NCI-H1048 (cell line): ENCODE data around the gene CST8.

Experiments used
- DNase-seq: peaks from one replicate; lab custom pipeline; 2025; lab: John Stamatoyannopoulos, UW

The CST8 gene

GRCh38 chr20:23524146-23524545, 33.2 kb downstream of the CST8 start:
- no peak for DNase-seq

GRCh38 chr20:23526850-23527249, 35.9 kb downstream of the CST8 start:
- DNase-seq: no peak

- no peak for DNase-seq
Observed at GRCh38 chr20:23528867-23529431, 38.0 kb downstream of the CST8 start.

- no peak for DNase-seq
Observed at GRCh38 chr20:23530937-23531567, 40.1 kb downstream of the CST8 start.

GRCh38 chr20:23532533-23532932, 41.6 kb downstream of the CST8 start:
- no peak for DNase-seq

- no peak for DNase-seq
Observed at GRCh38 chr20:23533161-23533560, 42.2 kb downstream of the CST8 start.

GRCh38 chr20:23534801-23535593, 44.1 kb downstream of the CST8 start:
- DNase-seq: no peak

- no peak for DNase-seq
Observed at GRCh38 chr20:23536328-23536974, 45.5 kb downstream of the CST8 start.

GRCh38 chr20:23537030-23537429, 46.1 kb downstream of the CST8 start:
- DNase-seq: no peak

- DNase-seq: no peak
Observed at GRCh38 chr20:23540624-23541023, 49.7 kb downstream of the CST8 start.

GRCh38 chr20:23541330-23541729, 50.4 kb downstream of the CST8 start:
- no peak for DNase-seq

GRCh38 chr20:23541776-23542175, 50.9 kb downstream of the CST8 start:
- DNase-seq: no peak

- no peak for DNase-seq
Observed at GRCh38 chr20:23542801-23543200, 51.9 kb downstream of the CST8 start.

GRCh38 chr20:23544133-23544532, 53.2 kb downstream of the CST8 start:
- DNase-seq: no peak
